SK-N-SH treated with all-trans-retinoic acid at 6 μM for 48 hours (cell line): ENCODE results near the gene PAOX.

Experiments used
- ATAC-seq: fragments of 200-7000 bp; cut with Tn5 transposase; 3 replicates; pipeline ENCODE4 v1.9.1; 2020; ENCODE audit warnings: mild to moderate bottlenecking, moderate library complexity
- ARNTL ChIP-seq: fragments of 450-650 bp; formaldehyde crosslinking; IDR thresholded peaks from 2 replicates; pipeline ENCODE4 v1.5.0; 2020; ENCODE audit warnings: low read depth, mild to moderate bottlenecking, moderate library complexity, borderline replicate concordance
- CSDC2 ChIP-seq: fragments of 250-450 bp; sonication (Bioruptor Pico); IDR thresholded peaks from 2 replicates; pipeline ENCODE4 v1.5.0; 2020; ENCODE audit warnings: mild to moderate bottlenecking, moderate library complexity
- ESRRG ChIP-seq: fragments of 250-450 bp; sonication (Bioruptor Pico); IDR thresholded peaks from 2 replicates; pipeline ENCODE4 v1.6.1; 2021; ENCODE audit warnings: mild to moderate bottlenecking
- ISL1 ChIP-seq: fragments of 250-450 bp; sonication (Bioruptor Pico); IDR thresholded peaks from 2 replicates; pipeline ENCODE4 v2.1.2; 2022; ENCODE audit warnings: mild to moderate bottlenecking, moderate library complexity
- OSR1 ChIP-seq: fragments of 250-450 bp; sonication (Bioruptor Pico); IDR thresholded peaks from 2 replicates; pipeline ENCODE4 v1.8.0; 2022; ENCODE audit warnings: moderate library complexity, mild to moderate bottlenecking, inconsistent platforms
- PPARA ChIP-seq: fragments of 250-450 bp; sonication (Bioruptor Pico); IDR thresholded peaks from 2 replicates; pipeline ENCODE4 v1.5.0; 2020; ENCODE audit warnings: mild to moderate bottlenecking, borderline replicate concordance
- RARB ChIP-seq: fragments of 250-450 bp; sonication (Bioruptor Pico); IDR thresholded peaks from 2 replicates; pipeline ENCODE4 v1.8.0; 2021; ENCODE audit warnings: mild to moderate bottlenecking, moderate library complexity
- TCF4 ChIP-seq: fragments of 250-450 bp; sonication (Bioruptor Pico); IDR thresholded peaks from 2 replicates; pipeline ENCODE4 v1.8.0; 2021; ENCODE audit warnings: mild to moderate bottlenecking, moderate library complexity, borderline replicate concordance
- TOX ChIP-seq: fragments of 250-450 bp; sonication (Bioruptor Pico); IDR thresholded peaks from 2 replicates; pipeline ENCODE4 v1.8.0; 2021; ENCODE audit warnings: mild to moderate bottlenecking, moderate library complexity, borderline replicate concordance
- ZC3H10 ChIP-seq: fragments of 250-450 bp; sonication (Bioruptor Pico); IDR thresholded peaks from 2 replicates; pipeline ENCODE4 v1.5.1; 2021; ENCODE audit warnings: mild to moderate bottlenecking, moderate library complexity
- ZFP3 ChIP-seq: fragments of 250-450 bp; sonication (Bioruptor Pico); IDR thresholded peaks from 2 replicates; pipeline ENCODE4 v1.5.0; 2020; ENCODE audit warnings: mild to moderate bottlenecking, moderate library complexity
- ZFP30 ChIP-seq: fragments of 450-650 bp; formaldehyde crosslinking; IDR thresholded peaks from 2 replicates; pipeline ENCODE4 v1.5.0; 2022; ENCODE audit warnings: mild to moderate bottlenecking, moderate library complexity
- ZNF565 ChIP-seq: fragments of 450-650 bp; formaldehyde crosslinking; conservative IDR thresholded peaks from 2 replicates; pipeline ENCODE4 v1.5.0; 2020; ENCODE audit warnings: low read depth, mild to moderate bottlenecking, moderate library complexity
- ZNF70 ChIP-seq: fragments of 450-650 bp; formaldehyde crosslinking; IDR thresholded peaks from 2 replicates; pipeline ENCODE4 v1.5.0; 2020; ENCODE audit warnings: mild to moderate bottlenecking, moderate library complexity
- ZNF8 ChIP-seq: fragments of 450-650 bp; formaldehyde crosslinking; IDR thresholded peaks from 2 replicates; pipeline ENCODE4 v1.5.0; 2020; ENCODE audit warnings: mild to moderate bottlenecking, moderate library complexity
- TF ChIP-seq, protein P1 (sequence below): fragments of 250-450 bp; sonication (Bioruptor Pico); IDR thresholded peaks from 2 replicates; pipeline ENCODE4 v1.5.1; 2021; ENCODE audit warnings: mild to moderate bottlenecking, moderate library complexity
- TF ChIP-seq, protein P2 (sequence below): fragments of 250-450 bp; sonication (Bioruptor Pico); IDR thresholded peaks from 2 replicates; pipeline ENCODE4 v1.5.0; 2020; ENCODE audit warnings: mild to moderate bottlenecking, moderate library complexity
- TF ChIP-seq, protein P3 (sequence below): fragments of 250-450 bp; sonication (Bioruptor Pico); IDR thresholded peaks from 2 replicates; pipeline ENCODE4 v1.8.0; 2020; ENCODE audit warnings: mild to moderate bottlenecking, moderate library complexity, borderline replicate concordance
- TF ChIP-seq, protein P4 (sequence below): fragments of 250-450 bp; sonication (Bioruptor Pico); IDR thresholded peaks from 2 replicates; pipeline ENCODE4 v1.5.1; 2020; ENCODE audit warnings: low read depth, mild to moderate bottlenecking, moderate library complexity
- TF ChIP-seq, protein P5 (sequence below): fragments of 250-450 bp; sonication (Bioruptor Pico); IDR thresholded peaks from 2 replicates; pipeline ENCODE4 v1.8.0; 2021; ENCODE audit warnings: low read depth, mild to moderate bottlenecking, moderate library complexity, borderline replicate concordance

The PAOX gene

DNA sequence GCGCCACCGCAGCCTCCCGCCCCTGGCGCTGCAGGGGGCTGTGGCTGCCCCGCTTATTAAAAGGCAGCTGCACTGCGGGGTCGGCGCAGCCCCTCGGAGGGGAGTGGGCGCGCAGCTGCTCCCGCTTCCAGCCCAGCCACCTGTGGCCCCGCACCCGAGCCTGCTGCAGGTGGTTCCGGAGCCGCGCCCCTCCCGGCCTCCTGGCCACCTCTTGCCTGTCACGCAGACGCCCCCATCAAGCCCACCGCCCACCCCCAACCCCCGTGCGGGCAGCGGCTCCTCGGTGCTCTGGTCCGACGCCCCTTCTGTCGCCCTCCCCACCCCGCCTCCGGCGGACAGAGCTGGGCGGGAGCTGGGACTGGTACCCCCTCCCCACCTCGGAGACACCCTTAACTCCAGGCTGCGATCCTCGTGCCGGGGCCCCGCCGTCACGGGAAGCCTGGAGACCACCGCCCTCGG lies 42.9 kb upstream of the PAOX start:
- TF ChIP-seq CSDC2 (CRISPR knock-in tag) (no peak), ZNF8 (CRISPR knock-in tag) (no peak), ISL1 (CRISPR knock-in tag) (no peak), ZFP30 (CRISPR knock-in tag) (no peak), TCF4 (CRISPR knock-in tag) (no peak), ARNTL (CRISPR knock-in tag) (no peak), RARB (no peak), ZNF565 (CRISPR knock-in tag) (no peak), TOX (CRISPR knock-in tag) (no peak)
- TF ChIP-seq, protein P1, sequence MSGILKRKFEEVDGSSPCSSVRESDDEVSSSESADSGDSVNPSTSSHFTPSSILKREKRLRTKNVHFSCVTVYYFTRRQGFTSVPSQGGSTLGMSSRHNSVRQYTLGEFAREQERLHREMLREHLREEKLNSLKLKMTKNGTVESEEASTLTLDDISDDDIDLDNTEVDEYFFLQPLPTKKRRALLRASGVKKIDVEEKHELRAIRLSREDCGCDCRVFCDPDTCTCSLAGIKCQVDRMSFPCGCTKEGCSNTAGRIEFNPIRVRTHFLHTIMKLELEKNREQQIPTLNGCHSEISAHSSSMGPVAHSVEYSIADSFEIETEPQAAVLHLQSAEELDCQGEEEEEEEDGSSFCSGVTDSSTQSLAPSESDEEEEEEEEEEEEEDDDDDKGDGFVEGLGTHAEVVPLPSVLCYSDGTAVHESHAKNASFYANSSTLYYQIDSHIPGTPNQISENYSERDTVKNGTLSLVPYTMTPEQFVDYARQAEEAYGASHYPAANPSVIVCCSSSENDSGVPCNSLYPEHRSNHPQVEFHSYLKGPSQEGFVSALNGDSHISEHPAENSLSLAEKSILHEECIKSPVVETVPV (CRISPR knock-in tag): no peak
- ATAC-seq: no peak

DNA sequence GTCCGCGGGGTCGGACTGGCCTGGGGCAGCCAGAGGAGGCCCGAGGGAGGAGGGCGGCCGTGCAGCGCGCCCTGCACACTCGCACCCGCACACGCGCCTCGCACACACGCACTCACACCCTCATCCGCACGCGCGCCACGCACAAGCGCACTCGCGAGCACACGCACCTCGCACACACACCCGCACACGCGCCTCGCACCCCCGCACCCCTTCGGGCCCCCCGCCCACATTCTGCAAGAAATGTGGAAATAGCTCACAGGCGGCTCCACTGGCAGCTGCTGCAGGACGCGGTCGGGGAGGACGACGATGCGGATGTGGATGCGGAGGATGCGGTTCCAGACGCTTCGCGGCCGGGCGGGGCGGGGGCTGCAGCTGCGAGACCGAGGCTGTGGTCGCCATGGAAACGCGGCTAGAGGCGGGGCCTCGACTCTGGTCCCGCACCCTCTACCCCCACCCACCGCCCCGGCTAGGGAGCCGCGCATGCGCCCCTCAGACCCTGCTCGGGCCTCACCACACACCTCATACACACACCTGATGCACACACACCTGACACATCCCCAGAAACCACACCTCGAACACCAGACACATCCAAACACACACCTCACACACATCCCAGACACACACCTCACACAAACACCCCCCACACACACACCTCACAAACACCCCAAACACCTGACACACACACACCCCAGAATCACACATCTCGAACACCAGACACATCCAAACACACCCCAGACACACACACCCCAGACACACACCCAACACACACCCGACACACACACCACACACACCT lies 42.3 kb upstream of the PAOX start, which contains the start of gene CALY:
TSS of gene CALY (minus strand) at position 320 of the 793 bp plus-strand sequence. CDS start 7,907 bp downstream, outside the sequence.
- 0 out of 3 replicates have a peak, but pooled peaks have one; percentile 11 for ATAC-seq
- TF ChIP-seq OSR1 (CRISPR knock-in tag) (no peak), TOX (CRISPR knock-in tag) (no peak), ARNTL (CRISPR knock-in tag) (no peak), PPARA (CRISPR knock-in tag) (no peak), ESRRG (CRISPR knock-in tag) (no peak), RARB (no peak), CSDC2 (CRISPR knock-in tag) (no peak)
- TF ChIP-seq, protein P2, sequence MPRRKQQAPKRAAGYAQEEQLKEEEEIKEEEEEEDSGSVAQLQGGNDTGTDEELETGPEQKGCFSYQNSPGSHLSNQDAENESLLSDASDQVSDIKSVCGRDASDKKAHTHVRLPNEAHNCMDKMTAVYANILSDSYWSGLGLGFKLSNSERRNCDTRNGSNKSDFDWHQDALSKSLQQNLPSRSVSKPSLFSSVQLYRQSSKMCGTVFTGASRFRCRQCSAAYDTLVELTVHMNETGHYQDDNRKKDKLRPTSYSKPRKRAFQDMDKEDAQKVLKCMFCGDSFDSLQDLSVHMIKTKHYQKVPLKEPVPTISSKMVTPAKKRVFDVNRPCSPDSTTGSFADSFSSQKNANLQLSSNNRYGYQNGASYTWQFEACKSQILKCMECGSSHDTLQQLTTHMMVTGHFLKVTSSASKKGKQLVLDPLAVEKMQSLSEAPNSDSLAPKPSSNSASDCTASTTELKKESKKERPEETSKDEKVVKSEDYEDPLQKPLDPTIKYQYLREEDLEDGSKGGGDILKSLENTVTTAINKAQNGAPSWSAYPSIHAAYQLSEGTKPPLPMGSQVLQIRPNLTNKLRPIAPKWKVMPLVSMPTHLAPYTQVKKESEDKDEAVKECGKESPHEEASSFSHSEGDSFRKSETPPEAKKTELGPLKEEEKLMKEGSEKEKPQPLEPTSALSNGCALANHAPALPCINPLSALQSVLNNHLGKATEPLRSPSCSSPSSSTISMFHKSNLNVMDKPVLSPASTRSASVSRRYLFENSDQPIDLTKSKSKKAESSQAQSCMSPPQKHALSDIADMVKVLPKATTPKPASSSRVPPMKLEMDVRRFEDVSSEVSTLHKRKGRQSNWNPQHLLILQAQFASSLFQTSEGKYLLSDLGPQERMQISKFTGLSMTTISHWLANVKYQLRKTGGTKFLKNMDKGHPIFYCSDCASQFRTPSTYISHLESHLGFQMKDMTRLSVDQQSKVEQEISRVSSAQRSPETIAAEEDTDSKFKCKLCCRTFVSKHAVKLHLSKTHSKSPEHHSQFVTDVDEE (CRISPR knock-in tag): no peak
- TF ChIP-seq, protein P3, sequence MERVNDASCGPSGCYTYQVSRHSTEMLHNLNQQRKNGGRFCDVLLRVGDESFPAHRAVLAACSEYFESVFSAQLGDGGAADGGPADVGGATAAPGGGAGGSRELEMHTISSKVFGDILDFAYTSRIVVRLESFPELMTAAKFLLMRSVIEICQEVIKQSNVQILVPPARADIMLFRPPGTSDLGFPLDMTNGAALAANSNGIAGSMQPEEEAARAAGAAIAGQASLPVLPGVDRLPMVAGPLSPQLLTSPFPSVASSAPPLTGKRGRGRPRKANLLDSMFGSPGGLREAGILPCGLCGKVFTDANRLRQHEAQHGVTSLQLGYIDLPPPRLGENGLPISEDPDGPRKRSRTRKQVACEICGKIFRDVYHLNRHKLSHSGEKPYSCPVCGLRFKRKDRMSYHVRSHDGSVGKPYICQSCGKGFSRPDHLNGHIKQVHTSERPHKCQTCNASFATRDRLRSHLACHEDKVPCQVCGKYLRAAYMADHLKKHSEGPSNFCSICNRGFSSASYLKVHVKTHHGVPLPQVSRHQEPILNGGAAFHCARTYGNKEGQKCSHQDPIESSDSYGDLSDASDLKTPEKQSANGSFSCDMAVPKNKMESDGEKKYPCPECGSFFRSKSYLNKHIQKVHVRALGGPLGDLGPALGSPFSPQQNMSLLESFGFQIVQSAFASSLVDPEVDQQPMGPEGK (CRISPR knock-in tag): no peak

DNA sequence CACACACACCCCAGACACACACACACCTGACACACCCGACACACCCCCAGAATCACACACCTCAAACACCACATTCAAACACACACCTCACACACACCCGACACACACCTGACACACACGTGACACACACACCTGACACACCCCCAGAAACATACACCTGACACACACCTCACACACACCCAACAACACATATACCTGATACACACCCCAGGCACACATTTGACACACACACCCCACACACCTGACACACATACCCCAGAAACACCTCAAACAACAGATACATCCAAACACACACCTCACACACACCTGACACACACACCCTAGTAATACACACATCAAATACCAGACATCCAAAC lies 41.7 kb upstream of the PAOX start:
- ATAC-seq: no peak
- TF ChIP-seq, protein P3 (CRISPR knock-in tag): no peak
- no peak for TF ChIP-seq ARNTL (CRISPR knock-in tag)
- TF ChIP-seq ZFP3 (CRISPR knock-in tag): no peak
- no peak for TF ChIP-seq ZC3H10 (CRISPR knock-in tag)
- TF ChIP-seq ZFP30 (CRISPR knock-in tag): no peak
- TF ChIP-seq ZNF70: no peak
- TF ChIP-seq, protein P4, sequence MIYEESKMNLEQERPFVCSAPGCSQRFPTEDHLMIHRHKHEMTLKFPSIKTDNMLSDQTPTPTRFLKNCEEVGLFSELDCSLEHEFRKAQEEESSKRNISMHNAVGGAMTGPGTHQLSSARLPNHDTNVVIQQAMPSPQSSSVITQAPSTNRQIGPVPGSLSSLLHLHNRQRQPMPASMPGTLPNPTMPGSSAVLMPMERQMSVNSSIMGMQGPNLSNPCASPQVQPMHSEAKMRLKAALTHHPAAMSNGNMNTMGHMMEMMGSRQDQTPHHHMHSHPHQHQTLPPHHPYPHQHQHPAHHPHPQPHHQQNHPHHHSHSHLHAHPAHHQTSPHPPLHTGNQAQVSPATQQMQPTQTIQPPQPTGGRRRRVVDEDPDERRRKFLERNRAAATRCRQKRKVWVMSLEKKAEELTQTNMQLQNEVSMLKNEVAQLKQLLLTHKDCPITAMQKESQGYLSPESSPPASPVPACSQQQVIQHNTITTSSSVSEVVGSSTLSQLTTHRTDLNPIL (CRISPR knock-in tag): no peak
- no peak for TF ChIP-seq TOX (CRISPR knock-in tag)
- TF ChIP-seq, protein P1 (CRISPR knock-in tag): no peak
- TF ChIP-seq, protein P5, sequence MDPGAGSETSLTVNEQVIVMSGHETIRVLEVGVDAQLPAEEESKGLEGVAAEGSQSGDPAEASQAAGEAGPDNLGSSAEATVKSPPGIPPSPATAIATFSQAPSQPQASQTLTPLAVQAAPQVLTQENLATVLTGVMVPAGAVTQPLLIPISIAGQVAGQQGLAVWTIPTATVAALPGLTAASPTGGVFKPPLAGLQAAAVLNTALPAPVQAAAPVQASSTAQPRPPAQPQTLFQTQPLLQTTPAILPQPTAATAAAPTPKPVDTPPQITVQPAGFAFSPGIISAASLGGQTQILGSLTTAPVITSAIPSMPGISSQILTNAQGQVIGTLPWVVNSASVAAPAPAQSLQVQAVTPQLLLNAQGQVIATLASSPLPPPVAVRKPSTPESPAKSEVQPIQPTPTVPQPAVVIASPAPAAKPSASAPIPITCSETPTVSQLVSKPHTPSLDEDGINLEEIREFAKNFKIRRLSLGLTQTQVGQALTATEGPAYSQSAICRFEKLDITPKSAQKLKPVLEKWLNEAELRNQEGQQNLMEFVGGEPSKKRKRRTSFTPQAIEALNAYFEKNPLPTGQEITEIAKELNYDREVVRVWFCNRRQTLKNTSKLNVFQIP: no peak
